Testis (tissue), 3 donors: Measurements from ENCODE around the gene C18orf32. TPM values are rescaled to one million over a fixed set of nuclear protein-coding genes. Genes with fewer than 3 reads are reported as not detected.

Source experiments
- DNase-seq: peaks from one replicate; pipeline ENCODE4 v3.0.0-alpha.2; 2019
- H3K27ac ChIP-seq, 2 donors: fragments of 200-600 bp; sonication (generic); one replicate each; pipeline ENCODE4 v1.5.1; 2019
- H3K27me3 ChIP-seq: fragments of 200-600 bp; sonication (generic); one replicate; pipeline ENCODE4 v1.5.1; 2019
- H3K36me3 ChIP-seq: fragments of 200-600 bp; sonication (generic); one replicate; pipeline ENCODE4 v1.5.1; 2017; ENCODE audit warnings: low read depth; ENCODE audit errors: missing control alignments
- H3K4me1 ChIP-seq: fragments of 200-600 bp; sonication (generic); one replicate; pipeline ENCODE4 v1.5.1; 2019
- H3K4me3 ChIP-seq, 2 donors: fragments of 200-600 bp; sonication (generic); one replicate each; pipeline ENCODE4 v1.5.1; 2017 to 2019
- H3K9me3 ChIP-seq: fragments of 200-600 bp; sonication (generic); one replicate; pipeline ENCODE4 v1.5.1; 2017
- POLR2A ChIP-seq: fragments of 450-650 bp; IDR thresholded peaks from one replicate; pipeline ENCODE4 v1.6.1; 2017; ENCODE audit warnings: antibody characterized with exemption, mild to moderate bottlenecking, moderate library complexity
- WGBS, 2 donors: methylation state at CpG; one replicate each; pipeline ENCODE4 v1.1.5; 2018; 5-methylcytosine and 5-hydroxymethylcytosine counted together
- intact Hi-C: fragments of 100-400 bp; cut with DNase I; formaldehyde crosslinking; loops from one replicate; pipeline ENCODE4 v1.15.1; 2023; ENCODE audit warnings: low total_unique reads
- microRNA counts, 2 donors: library from miRNA; unstranded; fragments of <30 nt; microRNA quantifications; one replicate each; lab custom pipeline; 2016
- polyA plus RNA-seq: library from polyadenylated mRNA; stranded (reverse); fragments of 350-450 nt; fragmentation: Illumina TruSeq; extraction: RNeasy Lipid Tissue Mini Kit (QIAGEN cat#74804); gene quantifications from one replicate; pipeline ENCODE4 v1.2.3, GENCODE V29; 2014; ENCODE audit warnings: low read depth, low replicate concordance; ENCODE audit not compliant: insufficient read depth
- small RNA-seq, 2 donors: library from RNA; depleted of rRNA; stranded (forward); fragments of <200 nt; gene quantifications; one replicate each; pipeline ENCODE3, GENCODE V24; 2016
- total RNA-seq, 2 donors: library from RNA; depleted of rRNA; stranded (reverse); fragments of >200 nt; gene quantifications; one replicate each; pipeline ENCODE4 v1.2.3, GENCODE V29; 2016
- TF ChIP-seq, protein P1 (sequence below), 3 experiments: fragments of 450-650 bp in 2 of 3; fragments of 200-600 bp in 1 of 3; sonication (generic) in 1 of 3; IDR thresholded peaks; one replicate each; pipeline ENCODE4 v1.5.1; 2016 to 2019; ENCODE audit warnings: antibody characterized with exemption in 3 of 3, mild to moderate bottlenecking in 2 of 3, moderate library complexity in 1 of 3

Gene C18orf32
- total and polyA plus RNA-seq, 3 donors from 2014 or later = 51.0 to 80.9 (median 60.6) TPM

DNA sequence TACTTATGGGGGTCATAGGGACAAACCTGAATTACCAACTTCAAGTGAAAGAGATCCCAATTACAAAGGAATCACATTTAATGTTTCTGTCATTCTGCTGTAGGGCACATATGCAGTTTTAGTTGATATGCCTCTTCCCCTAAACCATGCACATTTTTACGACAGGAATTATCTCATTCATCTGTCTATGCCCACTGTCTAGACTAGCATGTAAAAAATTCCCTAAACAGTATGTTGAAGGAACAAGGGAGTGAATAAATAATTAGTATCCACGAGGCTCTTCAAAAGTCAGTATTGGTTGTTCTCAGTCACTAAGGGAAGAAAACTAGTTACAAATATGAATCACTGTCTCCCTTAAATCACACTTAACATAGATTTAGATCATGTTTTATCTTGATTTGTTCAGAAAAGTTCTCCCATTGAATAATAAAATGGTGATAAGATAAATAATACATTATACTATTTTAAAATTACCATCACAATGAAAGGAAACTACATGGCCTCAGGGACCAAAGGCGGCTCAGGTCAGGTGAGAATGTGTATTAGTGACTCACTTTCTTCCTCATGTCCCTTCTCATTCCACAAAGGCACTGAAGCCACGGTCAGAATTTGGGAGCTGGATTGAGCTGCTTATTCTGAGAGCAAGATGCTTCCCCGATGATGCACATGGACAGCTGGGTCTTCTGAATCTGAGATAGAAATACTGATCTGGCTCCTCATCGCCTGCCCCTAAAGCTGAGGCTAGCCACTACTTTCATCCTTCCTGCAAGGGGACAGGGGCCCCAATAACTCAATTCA, 55.7 kb downstream of the C18orf32 start:
- Histone ChIP-seq H3K27me3 (no peaks in the 10 kb centered on the region), H3K4me3 (no peak overlapping the region), H3K27ac (no peak overlapping the region), H3K9me3 (no peaks in the 10 kb centered on the region), H3K36me3 (no peaks in the 10 kb centered on the region), H3K4me1 (peaks cover 3% of the 10 kb centered on the region)
- intact Hi-C loops = no loop called here
- no peak for DNase-seq
- 85 to 89% methylated on average over 6 of the region's 6 CpGs for WGBS, 2 donors
- TF ChIP-seq, protein P1, sequence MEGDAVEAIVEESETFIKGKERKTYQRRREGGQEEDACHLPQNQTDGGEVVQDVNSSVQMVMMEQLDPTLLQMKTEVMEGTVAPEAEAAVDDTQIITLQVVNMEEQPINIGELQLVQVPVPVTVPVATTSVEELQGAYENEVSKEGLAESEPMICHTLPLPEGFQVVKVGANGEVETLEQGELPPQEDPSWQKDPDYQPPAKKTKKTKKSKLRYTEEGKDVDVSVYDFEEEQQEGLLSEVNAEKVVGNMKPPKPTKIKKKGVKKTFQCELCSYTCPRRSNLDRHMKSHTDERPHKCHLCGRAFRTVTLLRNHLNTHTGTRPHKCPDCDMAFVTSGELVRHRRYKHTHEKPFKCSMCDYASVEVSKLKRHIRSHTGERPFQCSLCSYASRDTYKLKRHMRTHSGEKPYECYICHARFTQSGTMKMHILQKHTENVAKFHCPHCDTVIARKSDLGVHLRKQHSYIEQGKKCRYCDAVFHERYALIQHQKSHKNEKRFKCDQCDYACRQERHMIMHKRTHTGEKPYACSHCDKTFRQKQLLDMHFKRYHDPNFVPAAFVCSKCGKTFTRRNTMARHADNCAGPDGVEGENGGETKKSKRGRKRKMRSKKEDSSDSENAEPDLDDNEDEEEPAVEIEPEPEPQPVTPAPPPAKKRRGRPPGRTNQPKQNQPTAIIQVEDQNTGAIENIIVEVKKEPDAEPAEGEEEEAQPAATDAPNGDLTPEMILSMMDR (IDR thresholded peaks at IDR 0.05) = no peak
- no peak for TF ChIP-seq POLR2A

MicroRNAs encoded within 50 kb of the gene (microRNA counts, 767-probe panel; counts per million panel counts)
- microRNA hsa-miR-1539 (lab: Ali Mortazavi, UCI) = 0 to 152 counts per million in 2 donors

Small RNAs within 50 kb of the gene (small RNA-seq; reads per million reads assigned to genes)
- gene SNORD58A (0 reads per million in 2 donors), gene SNORD58C (0 reads per million in 2 donors)

Other genes with a start within 250 kb of the C18orf32 start
- 100 to 1,000 TPM in 1 of 2 donors, 10 to 100 TPM in 1; 61.3 to 104 TPM for gene DYM, start 26.6 kb downstream of the C18orf32 start, total RNA-seq
- gene DYM, start 26.6 kb downstream of the C18orf32 start, polyA plus RNA-seq = 110 TPM
- 100 to 1,000 TPM; 613 to 895 TPM for gene RPL17, start 5.2 kb upstream of the C18orf32 start, total RNA-seq
- 1,060 TPM for gene RPL17, start 5.2 kb upstream of the C18orf32 start, polyA plus RNA-seq
- 10 to 100 TPM; 25.4 to 48.0 TPM for gene LIPG, start 74.8 kb upstream of the C18orf32 start, total RNA-seq
- gene LIPG, start 74.8 kb upstream of the C18orf32 start, polyA plus RNA-seq = 35.2 TPM